Heart right ventricle (tissue), 16 donors: Measurements from ENCODE around the gene SIGLECL1. TPM values are rescaled to one million over a fixed set of nuclear protein-coding genes. Genes with fewer than 3 reads are reported as not detected.

Experiments
- ATAC-seq, 8 donors: fragments of 200-7000 bp; cut with Tn5 transposase; one replicate each; pipeline ENCODE4 v1.9.1; 2020; ENCODE audit warnings: mild to moderate bottlenecking in 8 of 8, moderate library complexity in 8 of 8, moderate number of reproducible peaks in 1 of 8
- DNase-seq, 2 donors: peaks; one replicate each; pipeline ENCODE4 v3.0.0-alpha.2; 2020
- H3K27ac ChIP-seq, 10 donors: fragments of 200-600 bp; sonication (generic) in 2 of 10; one replicate each; pipeline versions ENCODE4 v1.5.0 to v1.8.0; 2020 to 2022; ENCODE audit warnings: mild to moderate bottlenecking in 3 of 10
- H3K27me3 ChIP-seq, 7 donors: fragments of 200-600 bp; one replicate each; pipeline ENCODE4 v1.8.0; 2021 to 2022; ENCODE audit warnings: mild to moderate bottlenecking in 2 of 7
- H3K36me3 ChIP-seq, 9 donors: fragments of 200-600 bp; sonication (generic) in 1 of 9; one replicate each; pipeline versions ENCODE4 v1.5.0 to v1.8.0; 2020 to 2022; ENCODE audit warnings: mild to moderate bottlenecking in 2 of 9
- H3K4me1 ChIP-seq, 9 donors: fragments of 200-600 bp; sonication (generic) in 1 of 9; one replicate each; pipeline versions ENCODE4 v1.5.0 to v1.8.0; 2020 to 2022; ENCODE audit warnings: mild to moderate bottlenecking in 4 of 9
- H3K4me3 ChIP-seq, 10 donors: fragments of 200-600 bp; sonication (generic) in 2 of 10; one replicate each; pipeline versions ENCODE4 v1.5.0 to v1.8.0; 2020 to 2022; ENCODE audit warnings: mild to moderate bottlenecking in 7 of 10, moderate library complexity in 2 of 10
- H3K9me3 ChIP-seq, 11 donors: fragments of 200-600 bp in 10 of 11; sonication (generic) in 2 of 11; one replicate each; pipeline versions ENCODE4 v1.5.0 to v1.8.0; 2013 to 2022; ENCODE audit warnings: mild to moderate bottlenecking in 2 of 11, control low read depth in 1 of 11, moderate library complexity in 1 of 11
- WGBS, 2 donors: extraction: QIAGEN DNeasy Blood & Tissue Kit; methylation state at CpG; one replicate each; pipeline ENCODE4 v1.1.7; 2013; ENCODE audit warnings: inconsistent platforms in 1 of 2; 5-methylcytosine and 5-hydroxymethylcytosine counted together
- intact Hi-C, 10 donors: fragments of 100-400 bp; cut with DNase I; formaldehyde crosslinking; loops; one replicate each; pipeline versions ENCODE4 v1.11.1 to v1.14.2; 2022
- polyA plus RNA-seq, 2 donors: library from polyadenylated mRNA; stranded (reverse); fragments of 200-250 nt; gene quantifications; one replicate each; pipeline ENCODE4 v1.2.3, GENCODE V29; 2013
- total RNA-seq, 10 donors: library from RNA; stranded (reverse); fragmentation: NEBNext Ultra II Directional in 3 of 10; extraction: Animal tissue kit (Norgen Biotek cat#: 25700) in 3 of 10; gene quantifications; one replicate each; pipeline versions ENCODE4 v1.2.1 to v1.2.4, GENCODE V29; 2021 to 2023
- TF ChIP-seq, protein P1 (sequence below), 9 donors: fragments of 200-600 bp; sonication (generic) in 2 of 9; IDR thresholded peaks; one replicate each; pipeline versions ENCODE4 v1.5.0 to v1.8.0; 2021 to 2022; ENCODE audit warnings: antibody characterized with exemption in 9 of 9, mild to moderate bottlenecking in 5 of 9, moderate library complexity in 1 of 9
- donor health status: Arrhythmogenic right ventricular cardiomyopathy.
- donor health status: ischemic (EF 13 %, LVEDD 7.1; RV severe dilation, severe dysfunction).
- donor health status: healthy with polysubstance abuse.
- donor health status: DM: no; HTN: yes; CAD: no.
- donor health status: DM: no; HTN: no; CAD: no.
- donor health status: ischemic (EF 25% LVEDD 6.9; RV normal size, moderate dysfunction).
- donor health status: ischemic (EF 25% LVEDD 5.7; RV mildly dilated, moderate dysfunction).
- donor health status: healthy.
- donor health status: DM: yes; HTN: yes; CAD: no.
- donor health status: Ischemic cardiomyopathy.
- donor health status: ischemic (EF 35%, LVEDD 5.7; RV mildly dilated, moderate dysfunction).
- donor health status: nonischemic (EF 11% LVEDD 7.7; RV severe dilation, severe dysfunction).
- donor health status: DM: yes; HTN: yes; CAD: no.
- donor health status: PGD.
- donor health status: ischemic (EF 29% LVEDD 5.4; RV normal size, mild dysfunction).
- donor health status: nonischemic (EF 23%, LVEDD 6.1; RV moderate dilation, normal function).

Gene SIGLECL1
- total and polyA plus RNA-seq, 12 donors = not detected

DNA sequence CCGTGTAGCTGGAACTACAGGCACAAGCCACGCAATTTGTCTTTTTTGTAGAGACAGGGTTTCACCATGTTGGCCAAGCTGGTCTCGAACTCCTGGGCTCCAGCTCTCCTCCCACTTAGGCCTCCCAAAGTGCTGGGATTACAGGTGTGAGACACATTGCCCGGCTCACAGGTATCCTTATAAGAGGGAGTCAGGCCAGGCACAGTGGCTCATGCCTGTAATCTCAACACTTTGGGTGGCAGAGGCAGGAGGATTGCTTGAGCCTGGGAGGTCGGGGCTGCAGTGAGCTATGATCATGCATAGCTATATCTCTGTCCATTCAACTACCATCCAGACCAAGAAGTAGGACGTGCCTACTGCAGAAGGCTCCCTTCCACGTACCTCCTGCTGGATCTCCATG lies 50.4 kb downstream of the SIGLECL1 start:
- ATAC-seq (no peak), DNase-seq (no peak)
- H3K27me3 ChIP-seq = peaks cover 0 to 34% (median 18%) of the 10 kb centered on the region in 7 donors
- TF ChIP-seq, protein P1, sequence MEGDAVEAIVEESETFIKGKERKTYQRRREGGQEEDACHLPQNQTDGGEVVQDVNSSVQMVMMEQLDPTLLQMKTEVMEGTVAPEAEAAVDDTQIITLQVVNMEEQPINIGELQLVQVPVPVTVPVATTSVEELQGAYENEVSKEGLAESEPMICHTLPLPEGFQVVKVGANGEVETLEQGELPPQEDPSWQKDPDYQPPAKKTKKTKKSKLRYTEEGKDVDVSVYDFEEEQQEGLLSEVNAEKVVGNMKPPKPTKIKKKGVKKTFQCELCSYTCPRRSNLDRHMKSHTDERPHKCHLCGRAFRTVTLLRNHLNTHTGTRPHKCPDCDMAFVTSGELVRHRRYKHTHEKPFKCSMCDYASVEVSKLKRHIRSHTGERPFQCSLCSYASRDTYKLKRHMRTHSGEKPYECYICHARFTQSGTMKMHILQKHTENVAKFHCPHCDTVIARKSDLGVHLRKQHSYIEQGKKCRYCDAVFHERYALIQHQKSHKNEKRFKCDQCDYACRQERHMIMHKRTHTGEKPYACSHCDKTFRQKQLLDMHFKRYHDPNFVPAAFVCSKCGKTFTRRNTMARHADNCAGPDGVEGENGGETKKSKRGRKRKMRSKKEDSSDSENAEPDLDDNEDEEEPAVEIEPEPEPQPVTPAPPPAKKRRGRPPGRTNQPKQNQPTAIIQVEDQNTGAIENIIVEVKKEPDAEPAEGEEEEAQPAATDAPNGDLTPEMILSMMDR (IDR thresholded peaks at IDR 0.05) = no peak
- intact Hi-C loops = no loop called here
- H3K27ac ChIP-seq = no peak overlapping the region
- peaks cover 0 to 47% (median 15%) of the 10 kb centered on the region in 11 donors for H3K9me3 ChIP-seq
- no peaks in the 10 kb centered on the region for H3K36me3 ChIP-seq
- WGBS, 2 donors = 77 to 80% methylated on average over 7 of the region's 7 CpGs
- H3K4me1 ChIP-seq = no peaks in the 10 kb centered on the region
- H3K4me3 ChIP-seq = no peak overlapping the region

DNA sequence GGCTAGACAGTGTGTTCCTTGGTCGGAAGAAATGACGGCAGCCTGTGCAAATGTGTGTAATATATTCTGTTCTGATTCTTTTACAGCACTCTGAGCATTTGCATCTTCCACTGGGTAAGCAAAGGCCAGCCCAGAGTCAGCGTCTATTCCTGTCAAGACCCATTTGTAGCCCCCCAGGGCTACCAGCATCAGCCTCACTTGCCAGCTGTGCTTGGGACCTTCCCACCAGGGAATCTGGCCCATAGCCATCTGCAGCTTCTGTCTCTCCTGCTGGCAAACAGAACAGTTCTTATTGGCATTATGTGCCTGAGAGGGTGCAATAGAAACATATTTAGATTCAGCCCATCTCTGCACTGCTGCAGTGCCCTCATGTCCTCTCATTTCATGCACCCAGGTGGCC lies 54.6 kb downstream of the SIGLECL1 start:
- Histone ChIP-seq H3K27me3 (peaks cover 0 to 43% (median 34%) of the 10 kb centered on the region in 7 donors), H3K4me1 (no peaks in the 10 kb centered on the region), H3K9me3 (peaks cover 0 to 71% (median 30%) of the 10 kb centered on the region in 11 donors), H3K36me3 (no peaks in the 10 kb centered on the region), H3K4me3 (no peak overlapping the region), H3K27ac (no peak overlapping the region)
- TF ChIP-seq, protein P1 (IDR thresholded peaks at IDR 0.05) = no peak
- WGBS, 2 donors = 82% methylated on average over 3 of the region's 3 CpGs
- intact Hi-C loops = no loop called here
- DNase-seq (no peak), ATAC-seq (no peak)

DNA sequence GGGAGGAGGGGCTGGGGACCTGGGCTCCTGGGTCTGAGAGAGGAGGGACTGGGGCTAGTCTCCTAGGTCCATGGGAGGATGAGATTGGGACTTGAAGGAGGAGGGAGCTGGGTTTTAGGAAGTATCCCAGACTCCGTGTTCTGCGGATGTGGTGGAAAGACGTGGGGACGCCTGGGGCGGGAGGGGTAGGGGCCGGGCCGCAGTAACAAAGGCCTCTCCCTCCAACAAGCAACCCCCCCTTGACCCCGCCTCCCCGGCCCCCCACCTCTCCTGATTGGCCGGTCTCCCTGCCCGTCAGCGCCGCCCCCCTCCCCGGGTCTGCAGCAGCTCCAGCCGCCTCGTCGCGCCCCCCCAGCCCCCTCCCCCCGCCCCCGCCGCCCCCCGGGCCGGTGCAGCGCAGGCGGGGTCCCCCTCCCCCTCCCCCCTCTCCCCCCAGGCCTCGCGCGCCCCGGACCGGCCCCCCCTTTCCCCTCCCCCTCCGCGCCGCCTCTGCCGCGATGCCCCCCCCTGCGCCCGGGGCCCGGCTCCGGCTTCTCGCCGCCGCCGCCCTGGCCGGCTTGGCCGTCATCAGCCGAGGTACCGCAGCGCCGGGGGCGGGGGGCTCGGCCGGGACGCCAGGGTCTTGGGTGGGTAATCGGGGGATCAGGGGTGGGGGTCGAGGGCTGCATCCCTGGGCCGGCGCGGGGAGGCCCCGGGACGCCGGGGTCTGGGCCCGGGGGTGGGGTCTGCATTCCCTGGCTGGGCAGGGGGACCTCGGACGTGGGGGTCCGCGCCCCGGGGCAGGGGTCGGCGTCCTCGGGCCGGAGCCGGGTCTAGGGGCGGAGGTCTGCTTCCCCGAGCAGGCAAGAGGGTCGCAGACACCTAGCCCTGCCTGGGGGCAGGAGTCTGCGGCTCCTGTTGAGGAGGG lies 60.7 kb downstream of the SIGLECL1 start, which contains the start of gene IGLON5:
Gene IGLON5, plus strand, starts transcription at position 294 of the 907 bp plus-strand sequence. Its CDS starts 204 bp downstream, at position 498.
- Histone ChIP-seq H3K27me3 (peaks cover 0 to 79% (median 68%) of the 10 kb centered on the region in 7 donors), H3K9me3 (peaks cover 0 to 31% (median 11%) of the 10 kb centered on the region in 11 donors), H3K4me1 (no peaks in the 10 kb centered on the region), H3K36me3 (no peaks in the 10 kb centered on the region), H3K27ac (no peak within 1 kb of the TSS), H3K4me3 (no peak within 1 kb of the TSS)
- TF ChIP-seq, protein P1 (IDR thresholded peaks at IDR 0.05) = no peak
- intact Hi-C loops = no loop called here
- 1 to 2% methylated on average over 45 to 49 of the region's 76 CpGs for WGBS, 2 donors
- DNase-seq = no peak
- ATAC-seq = no peak

DNA sequence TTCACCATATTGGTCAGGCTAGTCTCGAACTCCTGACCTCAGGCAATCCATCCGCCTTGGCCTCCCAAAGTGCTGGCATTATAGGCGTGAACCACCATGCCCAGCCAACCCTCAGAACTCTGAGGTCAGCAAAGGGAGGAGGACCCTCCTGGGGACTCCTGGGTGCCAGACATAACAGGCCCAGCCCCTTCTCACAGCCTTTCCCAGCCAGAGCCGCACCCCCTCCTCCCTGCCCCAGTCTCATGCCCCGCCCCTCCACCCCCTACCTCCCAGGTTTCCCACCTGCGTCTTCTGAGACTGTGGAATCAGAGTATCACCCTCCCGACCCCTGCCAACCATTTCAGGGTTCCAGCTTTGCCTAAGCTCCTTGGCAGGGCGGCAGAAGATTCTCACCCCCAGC lies 65.8 kb downstream of the SIGLECL1 start:
- no peak overlapping the region for H3K4me3 ChIP-seq
- H3K4me1 ChIP-seq = no peaks in the 10 kb centered on the region
- DNase-seq (no peak), ATAC-seq (no peak)
- no peak overlapping the region for H3K27ac ChIP-seq
- TF ChIP-seq, protein P1 (IDR thresholded peaks at IDR 0.05) = no peak
- no peaks in the 10 kb centered on the region for H3K36me3 ChIP-seq
- peaks cover 0 to 63% (median 45%) of the 10 kb centered on the region in 7 donors for H3K27me3 ChIP-seq
- intact Hi-C loops = no loop called here
- 63 to 69% methylated on average over 7 to 8 of the region's 8 CpGs for WGBS, 2 donors
- H3K9me3 ChIP-seq = peaks cover 0 to 10% (median 0%) of the 10 kb centered on the region in 11 donors
